Measurements from ENCODE around the gene FANCI. TPM values are rescaled to one million over a fixed set of nuclear protein-coding genes. Genes with fewer than 3 reads are reported as not detected.

The FANCI gene
- total RNA-seq, 6 donors from 2014 or later, result 5.0 to 10.9 (median 6.6) TPM

GRCh38 chr15:89326316-89326715, 82.5 kb downstream of the FANCI start:
- Histone ChIP-seq H3K9me3 (no peaks in the 10 kb centered on the region), H3K4me1 (peaks cover 9 to 22% (median 15%) of the 10 kb centered on the region in 4 donors), H3K36me3 (peaks cover 75 to 100% (median 97%) of the 10 kb centered on the region in 4 donors), H3K27ac (no peak overlapping the region), H3K27me3 (no peaks in the 10 kb centered on the region), H3K4me3 (no peak overlapping the region)
- ATAC-seq (ENCODE audit: low FRiP score in 2 of 2), result no peak
- 90 to 92% methylated on average over 4 to 6 of the region's 6 CpGs for WGBS, 2 donors
- TF ChIP-seq POLR2AphosphoS5 (IDR thresholded peaks at IDR 0.05) (no peak), EP300 (IDR thresholded peaks at IDR 0.05) (no peak), POLR2A (IDR thresholded peaks at IDR 0.05) (no peak), CTCF (IDR thresholded peaks at IDR 0.05) (no peak)
- no peak for DNase-seq

- DNase-seq (no peak), ATAC-seq (ENCODE audit: low FRiP score in 2 of 2) (no peak)
- 86 to 96% methylated on average over 6 of the region's 6 CpGs for WGBS, 2 donors
- Histone ChIP-seq H3K27me3 (no peaks in the 10 kb centered on the region), H3K4me1 (peaks cover 16 to 30% (median 23%) of the 10 kb centered on the region in 4 donors), H3K9me3 (no peaks in the 10 kb centered on the region), H3K27ac (no peak overlapping the region), H3K36me3 (peaks cover 70 to 100% (median 95%) of the 10 kb centered on the region in 4 donors), H3K4me3 (no peak overlapping the region)
- TF ChIP-seq CTCF (IDR thresholded peaks at IDR 0.05) (no peak), EP300 (IDR thresholded peaks at IDR 0.05) (no peak), POLR2A (IDR thresholded peaks at IDR 0.05) (no peak), POLR2AphosphoS5 (IDR thresholded peaks at IDR 0.05) (no peak)
Measured at GRCh38 chr15:89327113-89327512, 83.3 kb downstream of the FANCI start.

- 89 to 96% methylated on average over 9 to 11 of the region's 13 CpGs for WGBS, 2 donors
- ATAC-seq (ENCODE audit: low FRiP score in 2 of 2), result no peak
- Histone ChIP-seq H3K27me3 (no peaks in the 10 kb centered on the region), H3K27ac (no peak overlapping the region), H3K4me3 (no peak overlapping the region), H3K9me3 (no peaks in the 10 kb centered on the region), H3K36me3 (peaks cover 61 to 99% (median 91%) of the 10 kb centered on the region in 4 donors), H3K4me1 (peaks cover 31 to 45% (median 38%) of the 10 kb centered on the region in 4 donors)
- DNase-seq, result no peak
- TF ChIP-seq CTCF (IDR thresholded peaks at IDR 0.05) (no peak), POLR2AphosphoS5 (IDR thresholded peaks at IDR 0.05) (no peak), POLR2A (IDR thresholded peaks at IDR 0.05) (no peak), EP300 (IDR thresholded peaks at IDR 0.05) (no peak)
Measured at GRCh38 chr15:89328398-89329254, 84.8 kb downstream of the FANCI start.

- H3K9me3 ChIP-seq, result no peaks in the 10 kb centered on the region
- peaks cover 33 to 49% (median 40%) of the 10 kb centered on the region in 4 donors for H3K4me1 ChIP-seq
- no peaks in the 10 kb centered on the region for H3K27me3 ChIP-seq
- 73 to 77% methylated on average over 3 to 8 of the region's 8 CpGs for WGBS, 2 donors
- H3K27ac ChIP-seq, result no peak overlapping the region
- ATAC-seq (ENCODE audit: low FRiP score in 2 of 2) (no peak), DNase-seq (no peak)
- H3K36me3 ChIP-seq, result peaks cover 52 to 90% (median 82%) of the 10 kb centered on the region in 4 donors
- TF ChIP-seq CTCF (IDR thresholded peaks at IDR 0.05) (no peak), EP300 (IDR thresholded peaks at IDR 0.05) (no peak), POLR2AphosphoS5 (IDR thresholded peaks at IDR 0.05) (no peak), POLR2A (IDR thresholded peaks at IDR 0.05) (no peak)
- no peak overlapping the region for H3K4me3 ChIP-seq
Measured at GRCh38 chr15:89329329-89330084, 85.7 kb downstream of the FANCI start.
